K562 (cell line): ENCODE results near the gene MRPS26. TPM values are rescaled to one million over a fixed set of nuclear protein-coding genes. Genes with fewer than 3 reads are reported as not detected.
A peak's percentile ranks its signal among the peaks of the same experiment; 100 is the strongest.

ENCODE experiments used
- KDM4B ChIP-seq, 2 experiments: fragments of 450-650 bp in 1 of 2; sonication (generic) in 1 of 2; IDR thresholded peaks; 2 replicates each; pipeline ENCODE4 v1.6.1; 2016 to 2017; ENCODE audit warnings: borderline replicate concordance in 2 of 2, antibody characterized with exemption in 1 of 2, low read depth in 1 of 2, mild to moderate bottlenecking in 1 of 2
- MTA1 ChIP-seq: fragments of 450-650 bp; IDR thresholded peaks from 2 replicates; pipeline ENCODE4 v1.6.1; 2017; ENCODE audit warnings: borderline replicate concordance
- MYBL2 ChIP-seq, 2 experiments: fragments of 450-650 bp in 1 of 2; sonication (generic) in 1 of 2; formaldehyde crosslinking in 1 of 2; IDR thresholded peaks; 2 replicates each; pipeline versions ENCODE4 v1.6.1 to v1.8.1; 2017 to 2022; ENCODE audit warnings: borderline replicate concordance in 1 of 2, inconsistent platforms in 1 of 2, low read depth in 1 of 2, mild to moderate bottlenecking in 1 of 2, missing genetic modification reagents in 1 of 2, moderate library complexity in 1 of 2
- RFX5 ChIP-seq: IDR thresholded peaks from 2 replicates; pipeline ENCODE4 v1.6.1; 2011; ENCODE audit warnings: low read depth, mild to moderate bottlenecking, improper control_type of control experiment, low read length
- WHSC1 ChIP-seq: IDR thresholded peaks from one replicate; pipeline ENCODE4 v1.6.1; 2012; ENCODE audit warnings: low read length, control low read depth, inconsistent platforms
- YY1 ChIP-seq, 3 experiments: IDR thresholded peaks; 2 replicates each; pipeline ENCODE4 v1.6.1; 2011; ENCODE audit warnings: low read length in 2 of 3, mild to moderate bottlenecking in 2 of 3, moderate library complexity in 2 of 3, borderline replicate concordance in 1 of 3, control low read depth in 1 of 3, low read depth in 1 of 3; ENCODE audit not compliant: insufficient read depth in 3 of 3, insufficient replicate concordance in 2 of 3, control insufficient read depth in 1 of 3, insufficient read length in 1 of 3; ENCODE audit errors: extremely low read depth in 1 of 3
- ZNF24 ChIP-seq: fragments of 450-650 bp; IDR thresholded peaks from 2 replicates; pipeline ENCODE4 v1.6.1; 2016
- polyA plus RNA-seq, 8 experiments: library from polyadenylated mRNA; depleted of rRNA in 4 of 8; stranded (reverse) in 5 of 8; unstranded in 3 of 8; fragments of >200 nt; fragmentation: Nextera tagmentation in 2 of 8; fragmentation: Illumina TruSeq in 1 of 8; extraction: Ambion mirVana in 2 of 8; extraction: Trizol in 1 of 8; gene quantifications; 2 replicates each; pipeline versions ENCODE4 v1.2.1 to v1.2.3, GENCODE V29; 2011 to 2014; ENCODE audit warnings: inconsistent platforms in 1 of 8, missing spikeins in 1 of 8
- total RNA-seq, 7 experiments: library from RNA; depleted of rRNA in 6 of 7; stranded (reverse); fragments of >200 nt in 6 of 7; fragmentation: Illumina TruSeq in 2 of 7; extraction: Trizol in 2 of 7; gene quantifications; 2 replicates each; pipeline versions ENCODE4 v1.2.1 to v1.2.3, GENCODE V29; 2011 to 2021; ENCODE audit warnings: low replicate concordance in 1 of 7
- TF ChIP-seq, protein P1 (sequence below): fragments of 250-450 bp; sonication (Bioruptor Pico); IDR thresholded peaks from 2 replicates; pipeline ENCODE4 v1.5.0; 2021; ENCODE audit warnings: mild to moderate bottlenecking, moderate library complexity
- TF ChIP-seq, protein P2 (sequence below): fragments of 250-450 bp; sonication (Bioruptor Pico); IDR thresholded peaks from 2 replicates; pipeline ENCODE4 v1.9.0; 2021; ENCODE audit warnings: mild to moderate bottlenecking, inconsistent platforms
- TF ChIP-seq, protein P3 (sequence below), 3 experiments: fragments of 200-800 bp in 1 of 3; fragments of 250-450 bp in 1 of 3; fragments of 450-650 bp in 1 of 3; sonication (Bioruptor Pico) in 1 of 3; sonication (Bioruptor generic) in 1 of 3; formaldehyde crosslinking in 1 of 3; IDR thresholded peaks; 2 replicates each; pipeline versions ENCODE4 v1.6.1 to v1.8.0; 2016 to 2022; ENCODE audit warnings: mild to moderate bottlenecking in 2 of 3, missing genetic modification characterization in 2 of 3, missing compliant biosample characterization in 1 of 3, moderate library complexity in 1 of 3
- TF ChIP-seq, protein P4 (sequence below), 2 experiments: IDR thresholded peaks; 2 replicates each; pipeline ENCODE4 v1.6.1; 2011; ENCODE audit warnings: borderline replicate concordance in 1 of 2, control low read depth in 1 of 2, low read depth in 1 of 2, low read length in 1 of 2, mild to moderate bottlenecking in 1 of 2, mixed read lengths in 1 of 2, moderate library complexity in 1 of 2; ENCODE audit not compliant: insufficient read depth in 1 of 2, insufficient read length in 1 of 2, poor library complexity in 1 of 2, severe bottlenecking in 1 of 2; ENCODE audit errors: extremely low read depth in 1 of 2

The MRPS26 gene
- total and polyA plus RNA-seq, 9 of the 15 experiments (the other 6 are each of a cell fraction or from before 2014, with no cell fraction given): 2.7 to 70.5 (median 28.8) TPM

DNA sequence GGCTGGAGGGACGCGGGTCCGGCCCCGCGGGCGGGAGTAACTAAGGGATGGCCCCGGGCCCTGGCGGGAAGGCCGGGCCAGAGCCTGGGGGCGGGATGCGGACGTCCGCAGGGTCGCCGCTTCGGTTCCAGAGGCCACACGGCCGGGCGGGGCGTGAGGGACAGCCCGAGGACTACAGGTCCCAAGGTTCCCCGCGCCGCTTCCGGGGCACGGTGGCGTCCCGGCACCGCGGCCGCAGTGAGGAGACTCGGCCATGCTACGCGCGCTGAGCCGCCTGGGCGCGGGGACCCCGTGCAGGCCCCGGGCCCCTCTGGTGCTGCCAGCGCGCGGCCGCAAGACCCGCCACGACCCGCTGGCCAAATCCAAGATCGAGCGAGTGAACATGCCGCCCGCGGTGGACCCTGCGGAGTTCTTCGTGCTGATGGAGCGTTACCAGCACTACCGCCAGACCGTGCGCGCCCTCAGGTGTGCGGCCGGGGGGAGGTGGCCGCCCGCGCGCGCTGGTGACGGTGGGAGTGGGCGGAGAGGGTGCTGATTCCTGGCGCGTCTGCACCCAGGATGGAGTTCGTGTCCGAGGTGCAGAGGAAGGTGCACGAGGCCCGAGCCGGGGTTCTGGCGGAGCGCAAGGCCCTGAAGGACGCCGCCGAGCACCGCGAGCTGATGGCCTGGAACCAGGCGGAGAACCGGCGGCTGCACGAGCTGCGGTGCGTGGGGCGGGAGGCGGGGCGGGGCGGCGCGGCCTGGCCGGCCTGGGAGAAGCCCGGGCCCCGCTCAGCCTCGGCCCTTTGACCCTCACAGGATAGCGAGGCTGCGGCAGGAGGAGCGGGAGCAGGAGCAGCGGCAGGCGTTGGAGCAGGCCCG lies at the start of gene MRPS26 (continued):
- TF ChIP-seq, protein P1, sequence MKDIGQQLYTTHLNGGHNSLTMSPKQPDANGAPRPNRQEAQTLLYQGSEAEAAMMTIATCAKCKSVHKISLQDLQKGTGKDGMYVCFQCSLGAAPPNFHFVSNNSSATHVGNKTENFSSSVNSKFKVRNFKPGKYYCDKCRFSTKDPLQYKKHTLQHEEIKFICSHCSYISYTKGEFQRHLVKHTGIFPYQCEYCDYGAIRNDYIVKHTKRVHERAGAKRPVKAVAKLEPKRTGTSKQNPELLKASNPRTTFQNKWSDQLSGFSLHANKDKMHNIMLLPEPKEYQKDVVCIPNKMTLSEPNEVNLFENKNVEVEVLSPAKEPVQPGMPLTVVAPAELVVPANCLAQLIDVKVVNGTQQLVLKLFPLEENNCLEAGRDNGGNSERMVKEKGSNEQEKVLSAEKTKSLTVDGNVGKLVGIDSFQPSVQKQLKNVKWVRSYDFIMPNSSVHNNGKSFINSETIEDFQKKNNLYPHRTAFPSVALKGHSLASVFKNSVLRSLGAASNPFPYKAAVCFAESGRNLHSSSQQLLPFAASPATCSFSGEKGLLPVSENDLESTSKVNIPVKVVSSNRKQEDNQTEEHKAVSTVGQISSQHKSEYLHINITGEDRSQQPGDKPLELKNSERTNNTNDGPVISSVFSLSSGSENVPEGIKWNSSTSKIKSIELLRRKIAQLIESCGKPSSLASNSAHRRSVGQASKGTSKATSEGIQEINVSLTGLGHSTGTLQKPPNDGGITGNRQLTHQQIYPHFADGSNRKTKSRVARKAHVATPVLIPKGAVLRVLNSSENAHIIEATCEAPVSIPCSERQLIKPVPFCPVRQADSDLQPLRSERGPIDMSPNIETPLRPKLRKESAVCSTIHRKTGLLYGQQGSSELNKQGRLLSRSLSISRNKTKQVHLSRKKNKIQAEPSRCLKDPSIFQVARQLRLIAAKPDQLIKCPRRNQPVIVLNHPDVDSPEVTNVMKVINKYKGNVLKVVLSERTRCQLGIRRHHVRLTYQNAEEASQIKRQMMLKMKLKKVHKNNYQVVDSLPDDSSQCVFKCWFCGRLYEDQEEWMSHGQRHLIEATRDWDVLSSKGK (CRISPR knock-in tag): no peak
- TF ChIP-seq WHSC1 (no peak), MTA1 (no peak), KDM4B (IDR thresholded peaks at IDR 0.05; ENCODE audit: borderline replicate concordance in 2 of 2, low read depth in 1 of 2) (no peak), RFX5 (no peak), ZNF24 (no peak), MYBL2 (IDR thresholded peaks at IDR 0.05; ENCODE audit: low read depth) (no peak), MYBL2 (CRISPR knock-in tag; IDR thresholded peaks at IDR 0.05; ENCODE audit: borderline replicate concordance) (no peak), YY1 (IDR thresholded peaks at IDR 0.05; ENCODE audit: borderline replicate concordance in 1 of 3, control insufficient read depth in 1 of 3, extremely low read depth in 1 of 3, insufficient read depth in 3 of 3, insufficient read length in 1 of 3, insufficient replicate concordance in 2 of 3, low read depth in 1 of 3, low read length in 2 of 3) (peak in 2 of 3 experiments; percentile 54 to 63)
- TF ChIP-seq, protein P2, sequence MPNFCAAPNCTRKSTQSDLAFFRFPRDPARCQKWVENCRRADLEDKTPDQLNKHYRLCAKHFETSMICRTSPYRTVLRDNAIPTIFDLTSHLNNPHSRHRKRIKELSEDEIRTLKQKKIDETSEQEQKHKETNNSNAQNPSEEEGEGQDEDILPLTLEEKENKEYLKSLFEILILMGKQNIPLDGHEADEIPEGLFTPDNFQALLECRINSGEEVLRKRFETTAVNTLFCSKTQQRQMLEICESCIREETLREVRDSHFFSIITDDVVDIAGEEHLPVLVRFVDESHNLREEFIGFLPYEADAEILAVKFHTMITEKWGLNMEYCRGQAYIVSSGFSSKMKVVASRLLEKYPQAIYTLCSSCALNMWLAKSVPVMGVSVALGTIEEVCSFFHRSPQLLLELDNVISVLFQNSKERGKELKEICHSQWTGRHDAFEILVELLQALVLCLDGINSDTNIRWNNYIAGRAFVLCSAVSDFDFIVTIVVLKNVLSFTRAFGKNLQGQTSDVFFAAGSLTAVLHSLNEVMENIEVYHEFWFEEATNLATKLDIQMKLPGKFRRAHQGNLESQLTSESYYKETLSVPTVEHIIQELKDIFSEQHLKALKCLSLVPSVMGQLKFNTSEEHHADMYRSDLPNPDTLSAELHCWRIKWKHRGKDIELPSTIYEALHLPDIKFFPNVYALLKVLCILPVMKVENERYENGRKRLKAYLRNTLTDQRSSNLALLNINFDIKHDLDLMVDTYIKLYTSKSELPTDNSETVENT (CRISPR knock-in tag): peak; percentile 6; the same call in 1 of the 2 replicates
- TF ChIP-seq, protein P3, sequence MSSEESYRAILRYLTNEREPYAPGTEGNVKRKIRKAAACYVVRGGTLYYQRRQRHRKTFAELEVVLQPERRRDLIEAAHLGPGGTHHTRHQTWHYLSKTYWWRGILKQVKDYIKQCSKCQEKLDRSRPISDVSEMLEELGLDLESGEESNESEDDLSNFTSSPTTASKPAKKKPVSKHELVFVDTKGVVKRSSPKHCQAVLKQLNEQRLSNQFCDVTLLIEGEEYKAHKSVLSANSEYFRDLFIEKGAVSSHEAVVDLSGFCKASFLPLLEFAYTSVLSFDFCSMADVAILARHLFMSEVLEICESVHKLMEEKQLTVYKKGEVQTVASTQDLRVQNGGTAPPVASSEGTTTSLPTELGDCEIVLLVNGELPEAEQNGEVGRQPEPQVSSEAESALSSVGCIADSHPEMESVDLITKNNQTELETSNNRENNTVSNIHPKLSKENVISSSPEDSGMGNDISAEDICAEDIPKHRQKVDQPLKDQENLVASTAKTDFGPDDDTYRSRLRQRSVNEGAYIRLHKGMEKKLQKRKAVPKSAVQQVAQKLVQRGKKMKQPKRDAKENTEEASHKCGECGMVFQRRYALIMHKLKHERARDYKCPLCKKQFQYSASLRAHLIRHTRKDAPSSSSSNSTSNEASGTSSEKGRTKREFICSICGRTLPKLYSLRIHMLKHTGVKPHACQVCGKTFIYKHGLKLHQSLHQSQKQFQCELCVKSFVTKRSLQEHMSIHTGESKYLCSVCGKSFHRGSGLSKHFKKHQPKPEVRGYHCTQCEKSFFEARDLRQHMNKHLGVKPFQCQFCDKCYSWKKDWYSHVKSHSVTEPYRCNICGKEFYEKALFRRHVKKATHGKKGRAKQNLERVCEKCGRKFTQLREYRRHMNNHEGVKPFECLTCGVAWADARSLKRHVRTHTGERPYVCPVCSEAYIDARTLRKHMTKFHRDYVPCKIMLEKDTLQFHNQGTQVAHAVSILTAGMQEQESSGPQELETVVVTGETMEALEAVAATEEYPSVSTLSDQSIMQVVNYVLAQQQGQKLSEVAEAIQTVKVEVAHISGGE (CRISPR knock-in tag; IDR thresholded peaks at IDR 0.05): peak in 2 of 3 experiments; percentile 12 to 71; a peak in 1 of 6 replicates
- TF ChIP-seq, protein P4, sequence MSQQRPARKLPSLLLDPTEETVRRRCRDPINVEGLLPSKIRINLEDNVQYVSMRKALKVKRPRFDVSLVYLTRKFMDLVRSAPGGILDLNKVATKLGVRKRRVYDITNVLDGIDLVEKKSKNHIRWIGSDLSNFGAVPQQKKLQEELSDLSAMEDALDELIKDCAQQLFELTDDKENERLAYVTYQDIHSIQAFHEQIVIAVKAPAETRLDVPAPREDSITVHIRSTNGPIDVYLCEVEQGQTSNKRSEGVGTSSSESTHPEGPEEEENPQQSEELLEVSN (IDR thresholded peaks at IDR 0.05; ENCODE audit: borderline replicate concordance in 1 of 2, extremely low read depth in 1 of 2, insufficient read depth in 1 of 2, insufficient read length in 1 of 2, low read depth in 1 of 2, low read length in 1 of 2, poor library complexity in 1 of 2, severe bottlenecking in 1 of 2): peak; percentile 14 to 60
